ENCODE results near the gene NSRP1.
"Not testable (repeated sequence)": the region's sequence is repeated elsewhere in the genome, so short reads cannot be mapped to it uniquely, and the experiment has no call there.

The NSRP1 gene

GRCh38 chr17:30222251-30222650 lies 105.6 kb downstream of the NSRP1 start:
- no peak for DNase-seq (ENCODE audit: low spot score)

DNA sequence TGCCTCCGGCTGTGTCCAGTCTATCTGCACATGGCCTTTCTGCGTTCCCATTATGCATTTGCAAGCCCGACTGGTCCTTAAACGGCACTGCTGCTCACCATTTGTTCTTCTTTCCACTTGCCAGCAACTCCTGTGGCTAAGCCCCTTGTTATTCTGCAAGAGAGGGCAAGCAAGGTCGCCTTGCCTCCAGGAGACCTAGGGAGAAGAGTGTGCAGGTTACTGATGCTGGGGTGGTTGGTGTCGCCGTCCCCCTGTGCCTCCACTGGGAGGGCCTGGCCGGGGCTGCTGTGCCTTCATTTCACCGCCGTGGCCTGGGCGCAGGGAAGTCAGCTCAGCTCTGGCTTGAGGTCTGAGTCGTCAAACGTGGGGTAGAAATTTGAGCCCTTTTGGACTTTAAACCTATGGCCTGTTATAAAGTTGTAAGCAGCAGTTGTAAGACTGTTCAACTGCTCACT lies 106.1 kb downstream of the NSRP1 start:
- no peak for DNase-seq (ENCODE audit: low spot score)

GRCh38 chr17:30224419-30224960 lies 107.9 kb downstream of the NSRP1 start:
- no peak for DNase-seq (ENCODE audit: low spot score)

GRCh38 chr17:30225112-30225511 lies 108.5 kb downstream of the NSRP1 start:
- no peak for DNase-seq (ENCODE audit: low spot score)

DNA sequence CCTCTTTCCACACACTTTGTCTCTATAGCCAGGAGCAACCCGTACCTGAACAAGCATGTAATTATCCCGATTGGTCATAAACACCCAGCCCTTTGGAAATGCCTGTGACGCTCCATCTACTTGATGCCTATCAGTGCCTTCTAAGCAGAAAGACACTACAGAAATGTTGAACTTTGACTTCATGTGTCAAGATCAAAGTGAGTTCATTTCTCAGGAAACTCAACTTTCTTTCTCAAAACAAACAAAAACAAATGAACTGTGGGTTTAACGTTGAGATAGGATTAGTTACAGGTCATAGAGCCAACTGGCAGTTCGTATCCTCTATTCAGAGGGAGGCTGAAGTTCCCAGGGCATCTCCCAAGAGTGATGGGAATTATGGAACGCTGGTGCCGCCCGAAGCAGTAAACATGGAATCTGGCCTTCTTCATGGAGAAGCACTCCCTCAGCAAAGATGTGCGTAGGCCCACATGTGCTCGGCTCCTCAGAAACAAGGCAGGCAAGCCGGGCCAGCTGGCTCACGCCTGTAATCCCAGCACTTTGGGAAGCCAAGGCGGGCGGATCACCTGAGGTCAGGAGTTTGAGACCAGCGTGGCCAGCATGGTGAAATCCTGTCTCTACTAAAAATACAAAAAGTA lies 109.4 kb downstream of the NSRP1 start:
- no peak for DNase-seq (ENCODE audit: low spot score)

- no peak for DNase-seq (ENCODE audit: low spot score)
Observed at GRCh38 chr17:30226878-30227277, 110.3 kb downstream of the NSRP1 start.

- no peak for DNase-seq (ENCODE audit: low spot score)
Observed at GRCh38 chr17:30228011-30228410, 111.4 kb downstream of the NSRP1 start.

- DNase-seq (ENCODE audit: low spot score) = no peak
Observed at GRCh38 chr17:30229012-30229411, 112.4 kb downstream of the NSRP1 start.

DNA sequence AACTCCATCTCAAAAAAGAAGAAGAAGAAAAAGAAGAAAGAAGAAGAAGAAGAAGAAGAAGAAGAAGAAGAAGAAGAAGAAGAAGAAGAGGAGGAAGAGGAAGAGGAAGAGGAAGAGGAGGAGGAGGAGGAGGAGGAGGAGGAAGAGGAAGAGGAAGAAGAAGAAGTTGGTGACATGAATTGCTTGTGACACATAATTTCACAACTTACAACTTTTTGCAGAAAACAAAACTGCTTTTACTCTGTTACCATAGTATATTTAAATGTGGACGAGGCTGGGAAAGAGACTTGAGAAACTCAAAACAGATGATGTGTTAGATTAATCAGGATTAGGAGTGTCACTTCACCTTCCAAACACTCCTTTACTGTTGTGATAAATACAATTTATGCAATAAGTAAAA lies 113.4 kb downstream of the NSRP1 start:
- not testable (repeated sequence) for DNase-seq (ENCODE audit: low spot score)

DNA sequence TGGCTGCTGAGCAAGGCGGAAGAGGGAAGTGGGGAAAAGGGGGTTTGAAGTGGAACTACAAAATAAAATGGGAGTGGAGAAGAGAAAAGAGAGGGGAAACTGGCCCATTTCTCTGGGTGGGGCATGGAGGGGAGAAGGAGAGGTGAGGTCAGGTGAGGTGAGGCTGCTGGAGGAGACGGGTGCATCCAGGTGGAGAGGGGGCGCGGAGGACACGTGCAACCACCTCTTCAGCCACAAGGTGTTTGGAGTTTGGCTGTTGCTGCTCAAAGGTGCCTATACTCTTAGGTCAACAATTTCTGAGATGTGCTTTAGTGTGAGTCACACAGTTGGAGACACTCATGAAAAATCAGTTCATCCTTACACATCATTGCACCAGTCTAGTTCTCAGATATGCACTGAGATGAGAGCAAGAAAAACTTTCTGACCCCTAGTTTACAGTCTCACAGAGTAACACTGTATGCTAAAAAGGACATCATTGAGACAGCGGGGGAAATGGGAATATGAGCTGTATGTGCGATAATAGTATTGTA lies 114.0 kb downstream of the NSRP1 start:
- DNase-seq (ENCODE audit: low spot score) = no peak

- DNase-seq (ENCODE audit: low spot score) = no peak
Observed at GRCh38 chr17:30232015-30232823, 115.6 kb downstream of the NSRP1 start.

DNA sequence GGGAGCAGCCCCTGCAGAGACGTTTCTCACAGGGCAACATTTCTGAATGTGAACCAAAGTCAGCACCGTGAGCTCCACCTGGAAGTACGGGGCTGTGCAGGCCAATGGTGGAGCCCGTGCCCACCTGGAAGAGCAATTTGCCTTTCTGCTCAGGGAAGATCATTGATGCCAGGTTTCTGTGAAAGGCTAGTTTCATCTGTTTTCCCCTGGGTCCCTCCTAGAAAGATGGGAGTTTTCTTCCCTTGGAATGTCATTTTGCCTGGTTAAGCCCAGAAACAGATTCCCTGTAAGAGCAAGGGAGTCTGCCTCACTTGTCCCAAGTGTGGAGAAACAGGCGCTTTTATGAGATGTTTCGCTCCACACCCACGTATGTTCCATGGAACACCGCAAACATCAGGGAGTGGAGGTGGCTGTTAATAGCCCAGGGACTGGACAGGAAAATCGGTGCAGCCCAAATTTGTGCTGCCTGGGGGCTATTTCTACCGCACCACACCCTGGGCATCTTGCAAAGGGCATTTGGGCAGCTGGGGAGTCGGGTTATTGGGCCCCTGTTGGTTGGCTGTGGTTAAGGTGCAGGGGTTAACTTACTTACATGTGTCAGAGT lies 116.3 kb downstream of the NSRP1 start:
- no peak for DNase-seq (ENCODE audit: low spot score)

GRCh38 chr17:30234296-30234695 lies 117.7 kb downstream of the NSRP1 start:
- DNase-seq (ENCODE audit: low spot score) = no peak

DNA sequence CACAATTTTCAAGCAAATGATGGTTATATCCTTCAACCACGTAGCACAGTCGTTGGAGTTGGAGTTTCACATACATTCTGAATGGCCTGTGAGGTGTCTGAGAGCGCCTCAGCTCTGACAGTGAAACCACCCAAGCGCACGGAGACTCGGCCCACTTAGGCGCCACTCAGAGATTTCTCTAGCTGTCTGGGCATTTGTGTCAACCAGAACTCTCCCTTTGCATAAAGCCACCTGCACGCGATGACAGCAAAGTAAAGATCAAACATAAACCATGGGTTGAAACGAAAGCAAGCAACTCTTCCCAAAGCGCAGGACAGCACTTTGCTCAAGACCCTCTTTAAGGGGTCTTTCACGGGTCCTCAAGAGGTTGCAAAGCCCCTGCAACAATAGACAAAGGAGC lies 118.3 kb downstream of the NSRP1 start:
- no peak for DNase-seq (ENCODE audit: low spot score)

- no peak for DNase-seq (ENCODE audit: low spot score)
Observed at GRCh38 chr17:30235386-30236296, 119.0 kb downstream of the NSRP1 start, which contains the start of gene SLC6A4. SLC6A4 (minus strand) TSS chr17:30235697; CDS start chr17:30221958, 13,739 bp downstream.

All from putamen (tissue), 1 donor.